Activated CD4-positive, alpha-beta memory T cell treated with anti-CD3 and anti-CD28 coated beads for 36 hours (primary cell): ENCODE data around the gene ASMT. TPM values are rescaled to one million over a fixed set of nuclear protein-coding genes. Genes with fewer than 3 reads are reported as not detected.
A peak's percentile ranks its signal among the peaks of the same experiment; 100 is the strongest.

ENCODE experiments used
- CTCF ChIA-PET: fragments of 350-600 bp; sonication (Branson Sonifier 250); formaldehyde crosslinking; loops from one replicate; lab custom pipeline; 2021; ENCODE audit warnings: antibody characterized with exemption, inconsistent platforms; lab: Charles Lee
- POLR2A ChIA-PET: fragments of 350-600 bp; sonication (Branson Sonifier 250); formaldehyde crosslinking; loops from one replicate; lab custom pipeline; 2021; ENCODE audit warnings: antibody characterized with exemption; lab: Charles Lee
- DNase-seq: peaks from one replicate; pipeline ENCODE4 v3.0.0-alpha.2; 2020
- H3K27ac Mint-ChIP-seq: one replicate; pipeline ENCODE4 v1.8.0; 2021; ENCODE audit warnings: mixed read lengths
- H3K27me3 Mint-ChIP-seq: one replicate; pipeline ENCODE4 v1.8.0; 2021; ENCODE audit warnings: mixed read lengths
- H3K36me3 Mint-ChIP-seq: one replicate; pipeline ENCODE4 v1.8.0; 2021; ENCODE audit warnings: mixed read lengths
- H3K4me1 Mint-ChIP-seq: one replicate; pipeline ENCODE4 v1.8.0; 2021; ENCODE audit warnings: low read depth, mixed read lengths
- H3K4me3 Mint-ChIP-seq: one replicate; pipeline ENCODE4 v1.8.0; 2021; ENCODE audit warnings: mild to moderate bottlenecking, mixed read lengths
- H3K9me3 Mint-ChIP-seq: one replicate; pipeline ENCODE4 v1.8.0; 2021; ENCODE audit warnings: mixed read lengths
- intact Hi-C: fragments of 100-400 bp; cut with micrococcal nuclease; formaldehyde crosslinking; loops from one replicate; pipeline ENCODE4 v1.15.1; 2023
- total RNA-seq, 2 experiments: library from RNA; stranded (reverse); gene quantifications; one replicate each; pipeline ENCODE4 v1.2.3, GENCODE V29; 2021

Gene ASMT
- total RNA-seq, 2 experiments from 2014 or later = 0.52 to 1.1 TPM

GRCh38 chrX:1591102-1591862, 23.6 kb upstream of the ASMT start, which contains the start of gene AKAP17A:
Gene AKAP17A (plus strand): TSS chrX:1591604. CDS start chrX:1593463, 1,859 bp downstream.
- H3K36me3 Mint-ChIP-seq = peaks cover 30% of the 10 kb centered on the region
- intact Hi-C loops = loop anchor here (1.0 to 5.0 kb wide), 4 partner anchors 70 to 344 kb away; partner anchors contain the start of gene SLC25A6
- peak within 1 kb of the TSS; percentile 92 for H3K4me3 Mint-ChIP-seq
- peak; percentile 99 for DNase-seq
- no peaks in the 10 kb centered on the region for H3K27me3 Mint-ChIP-seq
- POLR2A ChIA-PET = no interaction called here
- no peaks in the 10 kb centered on the region for H3K9me3 Mint-ChIP-seq
- H3K4me1 Mint-ChIP-seq = peaks cover 31% of the 10 kb centered on the region
- CTCF ChIA-PET = no interaction called here
- peak within 1 kb of the TSS; percentile 89 for H3K27ac Mint-ChIP-seq

- no peaks in the 10 kb centered on the region for H3K27me3 Mint-ChIP-seq
- intact Hi-C loops = loop anchor here (1.0 to 5.0 kb wide), 4 partner anchors 69 to 345 kb away; partner anchors contain the start of gene SLC25A6
- ChIA-PET CTCF (no interaction called here), POLR2A (no interaction called here)
- H3K4me1 Mint-ChIP-seq = peaks cover 31% of the 10 kb centered on the region
- H3K9me3 Mint-ChIP-seq = no peaks in the 10 kb centered on the region
- peak overlapping the region; percentile 89 for H3K27ac Mint-ChIP-seq
- peak; percentile 24 for DNase-seq
- H3K4me3 Mint-ChIP-seq = peak overlapping the region; percentile 92
- H3K36me3 Mint-ChIP-seq = peaks cover 34% of the 10 kb centered on the region
Measured at GRCh38 chrX:1591863-1592469, 22.9 kb upstream of the ASMT start.

DNA sequence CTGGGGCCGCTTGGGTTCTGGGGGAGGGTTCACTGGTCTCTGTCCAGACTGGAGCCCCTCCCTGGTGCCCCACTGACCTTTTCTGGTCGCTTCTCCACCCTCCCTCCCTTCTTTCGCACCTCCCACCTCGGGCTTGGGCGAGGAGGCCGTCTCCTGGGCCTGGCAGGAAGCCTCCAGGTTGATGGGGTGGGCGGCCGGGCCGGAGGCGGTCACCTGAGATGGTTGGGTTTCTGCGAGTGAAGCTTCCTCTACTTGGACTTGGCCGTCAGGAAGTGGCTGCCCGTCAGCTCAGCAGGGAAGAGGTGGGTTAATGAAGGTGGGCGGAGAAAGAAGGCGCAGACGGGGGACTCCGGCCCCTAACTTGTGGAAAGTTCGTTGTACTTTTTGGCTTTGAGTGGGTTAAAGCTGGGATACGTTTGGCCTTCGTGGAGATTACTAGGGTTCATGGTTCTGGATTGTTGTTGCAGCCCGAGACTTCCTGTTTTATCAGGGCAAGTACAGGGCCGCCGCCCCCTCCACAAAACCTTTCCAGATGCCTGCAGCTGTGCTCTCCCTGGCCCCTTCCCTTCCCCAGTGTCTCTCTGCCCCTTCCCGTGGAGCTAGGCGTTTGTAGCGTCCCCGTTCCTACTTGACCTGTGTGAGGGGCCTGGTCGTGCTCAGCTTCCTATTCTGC, 22.3 kb upstream of the ASMT start:
- H3K27ac Mint-ChIP-seq = peak overlapping the region; percentile 89
- peak overlapping the region; percentile 92 for H3K4me3 Mint-ChIP-seq
- no peaks in the 10 kb centered on the region for H3K27me3 Mint-ChIP-seq
- peaks cover 40% of the 10 kb centered on the region for H3K36me3 Mint-ChIP-seq
- intact Hi-C loops = loop anchor here (5.0 kb wide), 1 partner anchor 345 kb away; no protein-coding TSS in a partner anchor
- POLR2A ChIA-PET = no interaction called here
- peak; percentile 44 for DNase-seq
- CTCF ChIA-PET = no interaction called here
- H3K9me3 Mint-ChIP-seq = no peaks in the 10 kb centered on the region
- H3K4me1 Mint-ChIP-seq = peaks cover 34% of the 10 kb centered on the region

DNA sequence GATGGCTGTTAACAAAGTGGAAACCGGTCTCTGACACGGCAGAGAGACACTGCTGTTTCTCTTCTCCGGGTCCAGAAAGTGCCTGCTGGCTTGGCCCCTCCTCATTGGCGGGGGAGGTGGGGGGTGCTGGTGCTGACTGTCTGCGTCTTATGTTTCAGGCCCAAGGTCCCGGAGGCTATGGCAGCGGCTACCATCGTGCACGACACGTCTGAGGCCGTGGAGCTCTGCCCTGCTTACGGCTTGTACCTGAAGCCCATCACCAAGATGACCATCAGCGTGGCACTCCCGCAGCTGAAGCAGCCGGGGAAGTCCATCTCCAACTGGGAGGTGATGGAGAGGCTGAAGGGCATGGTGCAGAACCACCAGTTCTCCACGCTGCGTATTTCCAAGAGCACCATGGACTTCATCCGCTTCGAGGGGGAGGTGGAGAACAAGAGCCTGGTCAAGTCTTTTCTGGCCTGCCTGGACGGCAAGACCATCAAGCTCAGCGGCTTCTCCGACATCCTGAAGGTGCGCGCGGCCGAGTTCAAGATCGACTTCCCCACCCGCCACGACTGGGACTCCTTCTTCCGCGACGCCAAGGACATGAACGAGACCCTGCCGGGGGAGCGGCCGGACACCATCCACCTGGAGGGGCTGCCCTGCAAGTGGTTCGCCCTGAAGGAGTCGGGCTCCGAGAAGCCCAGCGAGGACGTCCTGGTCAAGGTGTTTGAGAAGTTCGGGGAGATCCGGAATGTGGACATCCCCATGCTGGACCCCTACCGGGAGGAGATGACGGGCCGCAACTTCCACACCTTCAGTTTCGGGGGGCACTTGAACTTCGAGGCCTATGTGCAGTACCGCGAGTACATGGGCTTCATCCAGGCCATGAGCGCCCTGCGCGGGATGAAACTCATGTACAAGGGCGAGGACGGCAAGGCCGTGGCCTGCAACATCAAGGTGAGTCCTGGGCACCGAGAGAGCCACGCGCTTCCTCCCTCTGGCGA, 21.3 kb upstream of the ASMT start:
- Mint-ChIP-seq H3K4me1 (peaks cover 34% of the 10 kb centered on the region), H3K27ac (peak overlapping the region; percentile 89), H3K4me3 (peak overlapping the region; percentile 92), H3K9me3 (no peaks in the 10 kb centered on the region), H3K27me3 (no peaks in the 10 kb centered on the region), H3K36me3 (peaks cover 46% of the 10 kb centered on the region)
- ChIA-PET POLR2A (no interaction called here), CTCF (no interaction called here)
- DNase-seq = no peak
- intact Hi-C loops = loop anchor here (5.0 kb wide), 1 partner anchor 346 kb away; no protein-coding TSS in a partner anchor

DNA sequence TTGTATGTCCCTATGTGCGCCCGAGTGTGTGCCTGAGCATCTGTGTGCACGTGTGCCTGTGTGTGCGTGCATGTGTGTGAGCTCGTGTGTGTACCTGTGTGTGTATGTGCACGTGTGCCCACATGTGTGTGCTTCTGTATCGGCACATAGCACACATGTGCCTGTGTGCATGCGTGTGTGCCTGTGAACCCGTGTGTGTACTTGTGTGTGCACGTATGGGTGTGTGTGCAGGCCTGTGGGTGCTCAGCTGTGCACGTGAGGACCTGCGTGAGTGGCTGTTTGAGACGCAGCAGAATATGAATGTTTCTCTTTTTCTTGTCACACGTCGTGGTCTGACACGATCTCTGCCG, 19.2 kb upstream of the ASMT start:
- Mint-ChIP-seq H3K36me3 (peaks cover 59% of the 10 kb centered on the region), H3K27me3 (no peaks in the 10 kb centered on the region), H3K4me1 (peaks cover 29% of the 10 kb centered on the region), H3K27ac (no peak overlapping the region), H3K9me3 (no peaks in the 10 kb centered on the region), H3K4me3 (no peak overlapping the region)
- intact Hi-C loops = no loop called here
- ChIA-PET POLR2A (no interaction called here), CTCF (no interaction called here)
- DNase-seq = no peak

GRCh38 chrX:1596676-1597344, 18.0 kb upstream of the ASMT start:
- CTCF ChIA-PET = no interaction called here
- H3K27ac Mint-ChIP-seq = no peak overlapping the region
- H3K36me3 Mint-ChIP-seq = peaks cover 65% of the 10 kb centered on the region
- intact Hi-C loops = no loop called here
- H3K4me3 Mint-ChIP-seq = no peak overlapping the region
- DNase-seq = no peak
- peaks cover 29% of the 10 kb centered on the region for H3K4me1 Mint-ChIP-seq
- no peaks in the 10 kb centered on the region for H3K9me3 Mint-ChIP-seq
- no peaks in the 10 kb centered on the region for H3K27me3 Mint-ChIP-seq
- POLR2A ChIA-PET = no interaction called here

DNA sequence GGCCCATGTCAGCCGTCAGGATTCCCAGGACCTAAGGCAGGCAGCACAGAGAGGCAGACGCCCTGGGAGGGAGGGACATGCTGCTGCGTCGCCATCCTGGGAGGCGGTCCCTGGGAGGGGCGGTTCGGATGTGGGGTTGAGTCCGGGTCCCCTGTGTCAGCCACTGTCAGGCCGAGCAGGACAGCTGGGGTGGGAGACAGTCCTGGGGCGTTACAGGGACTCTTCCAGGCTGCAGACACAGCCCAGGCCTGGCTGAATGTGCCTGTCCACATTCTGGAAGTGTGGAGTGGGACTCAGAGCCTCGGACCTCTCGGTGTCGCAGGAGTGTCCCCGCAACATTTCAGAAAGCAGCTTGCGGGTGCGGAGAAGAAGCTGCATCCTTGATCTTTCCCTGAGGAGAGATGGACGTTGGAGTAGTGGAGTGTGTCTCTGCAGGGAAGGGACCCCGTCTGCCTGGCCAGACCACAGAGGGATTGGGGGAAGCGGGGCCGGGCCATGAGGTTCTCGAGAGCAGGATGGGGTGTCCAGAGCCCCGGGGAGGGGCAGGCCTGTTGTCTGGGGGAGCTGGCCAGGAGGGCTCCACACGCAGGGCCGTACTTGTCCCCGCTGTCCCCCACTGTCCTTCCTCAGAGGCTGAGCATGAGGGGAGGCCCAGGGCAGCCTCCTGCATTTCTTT, 17.4 kb upstream of the ASMT start:
- Mint-ChIP-seq H3K27me3 (no peaks in the 10 kb centered on the region), H3K27ac (no peak overlapping the region), H3K9me3 (no peaks in the 10 kb centered on the region), H3K4me1 (peaks cover 28% of the 10 kb centered on the region), H3K36me3 (peaks cover 71% of the 10 kb centered on the region), H3K4me3 (no peak overlapping the region)
- DNase-seq = no peak
- ChIA-PET POLR2A (no interaction called here), CTCF (no interaction called here)
- intact Hi-C loops = no loop called here

DNA sequence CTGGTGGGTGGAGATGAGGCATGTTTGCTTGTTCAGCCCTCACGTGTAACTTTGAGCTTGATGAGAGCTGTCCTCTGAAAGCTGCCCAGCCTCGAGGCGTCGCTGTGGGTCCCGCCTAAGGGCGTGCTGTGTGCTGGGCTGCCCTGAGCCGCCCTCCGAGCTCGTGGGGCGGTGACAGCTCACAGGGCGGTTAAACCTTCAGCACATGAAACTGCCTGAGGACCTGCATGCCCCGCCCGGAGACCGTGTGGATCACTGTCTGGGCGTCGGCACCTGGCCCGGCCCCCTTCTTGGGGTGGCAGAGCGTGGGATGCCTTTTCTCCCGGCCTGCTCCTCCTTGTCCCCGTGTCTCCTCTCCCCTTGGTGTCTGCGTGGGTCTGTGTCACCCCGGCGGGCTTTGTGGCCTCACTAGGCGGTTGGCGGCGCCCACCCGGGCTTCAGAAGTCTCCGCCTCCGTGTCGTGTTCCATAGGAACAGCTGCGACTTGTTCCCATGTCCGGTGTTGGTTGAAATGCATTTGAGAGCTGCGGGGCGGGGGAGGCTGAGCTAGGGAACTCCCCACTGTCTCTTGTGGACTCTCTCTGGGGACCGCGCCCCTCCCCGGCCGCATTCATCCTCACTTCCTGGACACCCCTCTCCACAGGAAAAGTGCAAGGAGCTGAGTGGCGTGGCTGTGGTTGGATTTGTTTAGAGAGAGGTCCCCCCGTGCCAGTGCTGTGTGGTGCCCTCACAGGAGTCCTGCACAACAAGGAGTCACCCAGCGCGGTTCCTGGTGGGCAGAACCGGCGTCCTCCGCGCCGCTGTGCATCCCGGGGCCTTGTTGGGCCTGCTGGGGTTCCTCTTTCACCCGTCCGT, 16.6 kb upstream of the ASMT start:
- no peak overlapping the region for H3K4me3 Mint-ChIP-seq
- H3K4me1 Mint-ChIP-seq = peaks cover 21% of the 10 kb centered on the region
- no peak for DNase-seq
- intact Hi-C loops = no loop called here
- H3K36me3 Mint-ChIP-seq = peaks cover 70% of the 10 kb centered on the region
- CTCF ChIA-PET = no interaction called here
- no peaks in the 10 kb centered on the region for H3K27me3 Mint-ChIP-seq
- POLR2A ChIA-PET = no interaction called here
- H3K27ac Mint-ChIP-seq = no peak overlapping the region
- H3K9me3 Mint-ChIP-seq = no peaks in the 10 kb centered on the region

- H3K9me3 Mint-ChIP-seq = no peaks in the 10 kb centered on the region
- no peak overlapping the region for H3K27ac Mint-ChIP-seq
- POLR2A ChIA-PET = no interaction called here
- H3K4me1 Mint-ChIP-seq = peaks cover 16% of the 10 kb centered on the region
- H3K27me3 Mint-ChIP-seq = no peaks in the 10 kb centered on the region
- H3K36me3 Mint-ChIP-seq = peaks cover 65% of the 10 kb centered on the region
- CTCF ChIA-PET = no interaction called here
- no peak for DNase-seq
- intact Hi-C loops = no loop called here
- no peak overlapping the region for H3K4me3 Mint-ChIP-seq
Measured at GRCh38 chrX:1598876-1599790, 15.7 kb upstream of the ASMT start.
